Endothelial cell of umbilical vein (primary cell): Measurements from ENCODE around the gene LRP1B. TPM values are rescaled to one million over a fixed set of nuclear protein-coding genes. Genes with fewer than 3 reads are reported as not detected.

Experiments
- BruUV-seq: library from RNA; stranded (reverse); fragments of 400-500 nt; replicated peaks from 2 replicates; lab custom pipeline; 2021; lab: Mats Ljungman, UMichigan
- CTCF ChIA-PET: fragments of 300-600, 350-600 bp; sonication (Branson Sonifier 250); formaldehyde crosslinking; loops from one replicate; lab custom pipeline; 2021; ENCODE audit warnings: antibody characterized with exemption, inconsistent platforms; lab: Charles Lee
- POLR2A ChIA-PET: fragments of 300-600, 350-600 bp; sonication (Branson Sonifier 250); formaldehyde crosslinking; loops from one replicate; lab custom pipeline; 2021; ENCODE audit warnings: antibody characterized with exemption, inconsistent platforms; lab: Charles Lee
- DNase-seq: peaks from one replicate; pipeline ENCODE4 v3.0.0-alpha.2; 2011; ENCODE audit warnings: low read depth, low spot score
- FAIRE-seq: peaks from 2 replicates; lab custom pipeline; 2011; peaks lifted over from hg19 to GRCh38; lab: Jason Lieb, UNC
- H2AFZ ChIP-seq: 2 replicates; pipeline ENCODE4 v1.6.0; 2012; ENCODE audit warnings: low read depth, low read length, control low read depth, inconsistent platforms
- H3K27ac ChIP-seq: 2 replicates; pipeline ENCODE4 v1.5.1; 2011; ENCODE audit warnings: low read depth, mild to moderate bottlenecking, control low read depth, low read length, moderate library complexity; ENCODE audit not compliant: insufficient read depth
- H3K27me3 ChIP-seq, 2 experiments: 2 replicates each; pipeline versions ENCODE4 v1.6.0 to v1.6.1; 2011; ENCODE audit warnings: low read length in 2 of 2, mixed read lengths in 1 of 2; ENCODE audit not compliant: control insufficient read depth in 2 of 2, insufficient read depth in 2 of 2
- H3K36me3 ChIP-seq, 2 experiments: 2 replicates in 1 of 2; 3 replicates in 1 of 2; pipeline ENCODE4 v1.5.1; 2011; ENCODE audit warnings: low read length in 2 of 2, mild to moderate bottlenecking in 1 of 2, moderate library complexity in 1 of 2; ENCODE audit not compliant: control insufficient read depth in 2 of 2, insufficient read depth in 2 of 2; ENCODE audit errors: extremely low read depth in 1 of 2
- H3K4me1 ChIP-seq: 3 replicates; pipeline ENCODE4 v1.5.1; 2011; ENCODE audit warnings: mild to moderate bottlenecking, low read length; ENCODE audit not compliant: control insufficient read depth, insufficient read depth; ENCODE audit errors: extremely low read depth
- H3K4me2 ChIP-seq: 2 replicates; pipeline ENCODE4 v1.6.1; 2011; ENCODE audit warnings: low read length, control low read depth, mixed read lengths; ENCODE audit not compliant: insufficient read depth
- H3K4me3 ChIP-seq, 3 experiments: fragments of 200-600 bp in 1 of 3; sonication (generic), shearing (Covaris generic) in 1 of 3; replicated peaks in 1 of 3; 2 replicates each; pipeline ENCODE4 v1.5.1; 2011 to 2016; ENCODE audit warnings: control low read depth in 3 of 3, low read length in 3 of 3, mild to moderate bottlenecking in 2 of 3, inconsistent platforms in 1 of 3, low read depth in 1 of 3, moderate library complexity in 1 of 3; ENCODE audit not compliant: insufficient read depth in 1 of 3
- H3K79me2 ChIP-seq: 2 replicates; pipeline ENCODE4 v1.6.0; 2012; ENCODE audit warnings: low read length, inconsistent platforms; ENCODE audit not compliant: control insufficient read depth, insufficient read depth
- H3K9ac ChIP-seq: replicated peaks from 2 replicates; pipeline ENCODE3; 2011; ENCODE audit warnings: low read length, control low read depth; ENCODE audit not compliant: insufficient read depth; ENCODE audit errors: extremely low read depth
- H3K9me1 ChIP-seq: replicated peaks from 3 replicates; pipeline ENCODE4 v1.6.0; 2011; ENCODE audit warnings: mild to moderate bottlenecking, low read length; ENCODE audit not compliant: control insufficient read depth, insufficient read depth; ENCODE audit errors: extremely low read depth
- H3K9me3 ChIP-seq: replicated peaks from 2 replicates; pipeline ENCODE4 v1.5.1; 2012; ENCODE audit warnings: low read length, inconsistent platforms; ENCODE audit not compliant: control insufficient read depth, insufficient read depth
- H4K20me1 ChIP-seq: replicated peaks from 2 replicates; pipeline ENCODE3; 2011; ENCODE audit warnings: mild to moderate bottlenecking, low read length; ENCODE audit not compliant: control insufficient read depth, insufficient read depth; ENCODE audit errors: extremely low read depth
- CTCF ChIP-seq, 2 donors: IDR thresholded peaks; 1 replicate in 1 of 2; 2 replicates in 1 of 2; pipeline ENCODE4 v1.5.1; 2011; ENCODE audit warnings: low read length in 2 of 2, mild to moderate bottlenecking in 2 of 2, moderate library complexity in 2 of 2, control low read depth in 1 of 2, inconsistent platforms in 1 of 2, low read depth in 1 of 2; ENCODE audit not compliant: insufficient read depth in 1 of 2; ENCODE audit errors: extremely low read depth in 1 of 2
- EZH2 ChIP-seq: IDR thresholded peaks from 2 replicates; pipeline ENCODE4 v1.6.1; 2012; ENCODE audit warnings: borderline replicate concordance, low read depth, mild to moderate bottlenecking, moderate library complexity, low read length, inconsistent platforms; ENCODE audit not compliant: severe bottlenecking
- FOS ChIP-seq: IDR thresholded peaks from 2 replicates; pipeline ENCODE4 v1.6.1; 2011; ENCODE audit warnings: mild to moderate bottlenecking, low read length, moderate library complexity, borderline replicate concordance; ENCODE audit not compliant: insufficient read depth
- GATA2 ChIP-seq: IDR thresholded peaks from 2 replicates; pipeline ENCODE4 v1.7.0; 2011; ENCODE audit warnings: low read depth, mild to moderate bottlenecking, moderate library complexity, mixed read lengths, low read length; ENCODE audit not compliant: insufficient read length, insufficient read depth
- JUN ChIP-seq: IDR thresholded peaks from 2 replicates; pipeline ENCODE4 v1.6.1; 2011; ENCODE audit warnings: borderline replicate concordance, low read depth; ENCODE audit not compliant: insufficient read length, insufficient read depth
- MYC ChIP-seq: IDR thresholded peaks from one replicate; pipeline ENCODE4 v1.6.1; 2011; ENCODE audit warnings: mild to moderate bottlenecking, low read depth, low read length
- POLR2A ChIP-seq: IDR thresholded peaks from 2 replicates; pipeline ENCODE4 v1.6.1; 2012; ENCODE audit warnings: low read depth, mild to moderate bottlenecking, control low read depth, low read length
- POLR2AphosphoS5 ChIP-seq: IDR thresholded peaks from 2 replicates; pipeline ENCODE4 v1.6.1; 2012; ENCODE audit warnings: low read depth, mild to moderate bottlenecking, control low read depth, low read length, moderate library complexity; ENCODE audit not compliant: insufficient read depth
- dilution Hi-C: fragments of 300-500 bp; cut with MboI; formaldehyde crosslinking; loops from one replicate; pipeline ENCODE4 v1.15.0; 2019; ENCODE audit warnings: low sequenced_read_pairs; ENCODE audit not compliant: extremely low pct_ligation_motif_present
- intact Hi-C: fragments of 100-400 bp; cut with micrococcal nuclease; formaldehyde crosslinking; loops from one replicate; pipeline ENCODE4 v1.10.0; 2022
- polyA plus RNA-seq, 4 experiments: library from polyadenylated mRNA; depleted of rRNA in 3 of 4; stranded (reverse) in 3 of 4; unstranded in 1 of 4; fragments of >200 nt; gene quantifications; 2 replicates each; pipeline versions ENCODE4 v1.2.1 to v1.2.3, GENCODE V29; 2011 to 2012; ENCODE audit warnings: missing spikeins in 1 of 4
- total RNA-seq: library from RNA; stranded (reverse); gene quantifications from 2 replicates; pipeline ENCODE4 v1.2.3, GENCODE V29; 2021
- TF ChIP-seq, protein P1 (sequence below): IDR thresholded peaks from 2 replicates; pipeline ENCODE4 v1.6.1; 2011; ENCODE audit not compliant: insufficient read depth, insufficient read length

LRP1B gene
- total and polyA plus RNA-seq, 2 donors (not counting 3 experiments of a cell fraction or from before 2014, with no cell fraction given), result 0.03 to 0.07 TPM

DNA sequence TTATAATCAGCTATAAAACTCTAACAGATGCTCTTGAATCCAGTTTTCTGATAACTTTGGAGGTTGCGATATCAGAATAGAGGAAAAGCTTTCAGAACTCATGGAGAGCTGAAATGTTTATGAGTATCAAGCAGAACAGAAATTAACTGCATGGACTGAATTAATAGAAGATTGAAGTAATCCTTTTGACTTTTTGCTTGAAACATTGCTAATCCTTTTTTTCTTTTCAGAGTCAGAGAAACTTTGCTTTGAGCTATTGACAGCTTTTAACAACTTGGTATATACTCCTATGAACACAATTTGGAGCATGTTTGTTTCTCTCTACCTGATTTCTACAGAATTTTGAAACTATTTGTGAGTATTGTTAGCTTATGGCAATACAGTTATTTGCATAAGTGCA lies 1254.8 kb downstream of the LRP1B start:
- POLR2A ChIA-PET, result no interaction called here
- dilution Hi-C loops, result no loop called here
- Histone ChIP-seq H3K9me1 (no peaks in the 10 kb centered on the region), H4K20me1 (no peaks in the 10 kb centered on the region), H3K4me1 (no peaks in the 10 kb centered on the region), H3K4me3 (no peak overlapping the region), H2AFZ (no peak overlapping the region), H3K79me2 (no peaks in the 10 kb centered on the region), H3K9me3 (no peaks in the 10 kb centered on the region), H3K9ac (no peak overlapping the region), H3K36me3 (no peaks in the 10 kb centered on the region), H3K27me3 (no peaks in the 10 kb centered on the region), H3K27ac (no peak overlapping the region), H3K4me2 (no peak overlapping the region)
- no TSS peak for BruUV-seq
- CTCF ChIA-PET, result interaction anchor here (1.7 kb wide), 1 partner anchor 12 kb away, joined by 7 read pairs; no protein-coding TSS in a partner anchor
- intact Hi-C loops, result no loop called here
- DNase-seq, result no peak
- TF ChIP-seq MYC (no peak), FOS (no peak), EZH2 (no peak), POLR2A (no peak), POLR2AphosphoS5 (no peak), JUN (no peak), GATA2 (no peak), CTCF (IDR thresholded peaks at IDR 0.05; ENCODE audit: extremely low read depth in 1 of 2, insufficient read depth in 1 of 2, low read depth in 1 of 2, low read length in 2 of 2) (no peak)
- TF ChIP-seq, protein P1, sequence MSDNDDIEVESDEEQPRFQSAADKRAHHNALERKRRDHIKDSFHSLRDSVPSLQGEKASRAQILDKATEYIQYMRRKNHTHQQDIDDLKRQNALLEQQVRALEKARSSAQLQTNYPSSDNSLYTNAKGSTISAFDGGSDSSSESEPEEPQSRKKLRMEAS, result no peak
- FAIRE-seq, result no peak
